Measurements from ENCODE around the gene COL5A2. TPM values are rescaled to one million over a fixed set of nuclear protein-coding genes. Genes with fewer than 3 reads are reported as not detected.

COL5A2 gene
- total and polyA plus RNA-seq, 2 donors (not counting 3 experiments of a cell fraction or from before 2014, with no cell fraction given) = 47.4 to 123 TPM

- intact Hi-C loops (cut with micrococcal nuclease) (no loop called here), dilution Hi-C loops (cut with MboI; ENCODE audit: extremely low pct_ligation_motif_present, low sequenced_read_pairs) (no loop called here)
- H3K27me3 ChIP-seq (ENCODE audit: control insufficient read depth in 2 of 2, insufficient read depth in 2 of 2, low read length in 2 of 2) = no peaks in the 10 kb centered on the region
- H2AFZ ChIP-seq (ENCODE audit: low read depth, low read length) = no peak overlapping the region
- H3K9me1 ChIP-seq (replicated peaks; ENCODE audit: control insufficient read depth, extremely low read depth, insufficient read depth, low read length) = no peaks in the 10 kb centered on the region
- peaks cover 5% of the 10 kb centered on the region for H3K79me2 ChIP-seq (ENCODE audit: control insufficient read depth, insufficient read depth, low read length)
- POLR2A ChIA-PET = no interaction called here
- FAIRE-seq (no peak), DNase-seq (ENCODE audit: low read depth, low spot score) (no peak)
- no peak overlapping the region for H3K4me3 ChIP-seq (replicated peaks in 1 of 3; ENCODE audit: insufficient read depth in 1 of 3, low read depth in 1 of 3, low read length in 3 of 3)
- H3K4me1 ChIP-seq (ENCODE audit: control insufficient read depth, extremely low read depth, insufficient read depth, low read length) = peaks cover 6% of the 10 kb centered on the region
- H3K9ac ChIP-seq (replicated peaks; ENCODE audit: extremely low read depth, insufficient read depth, low read length) = no peak overlapping the region
- CTCF ChIA-PET = interaction anchor here (1.0 kb wide), 1 partner anchor 34 kb away, joined by 3 read pairs; no protein-coding TSS in a partner anchor
- H3K4me2 ChIP-seq (ENCODE audit: insufficient read depth, low read length) = no peak overlapping the region
- TF ChIP-seq JUN (IDR thresholded peaks at IDR 0.05; ENCODE audit: borderline replicate concordance, insufficient read depth, insufficient read length, low read depth) (no peak), POLR2A (IDR thresholded peaks at IDR 0.05; ENCODE audit: low read depth, low read length) (no peak), FOS (IDR thresholded peaks at IDR 0.05; ENCODE audit: borderline replicate concordance, insufficient read depth, low read length) (no peak), MAX (IDR thresholded peaks at IDR 0.05; ENCODE audit: insufficient read depth, insufficient read length) (no peak), MYC (IDR thresholded peaks at IDR 0.05; ENCODE audit: low read depth, low read length) (no peak), POLR2AphosphoS5 (IDR thresholded peaks at IDR 0.05; ENCODE audit: insufficient read depth, low read depth, low read length) (no peak)
- H3K36me3 ChIP-seq (ENCODE audit: control insufficient read depth in 2 of 2, extremely low read depth in 1 of 2, insufficient read depth in 2 of 2, low read length in 2 of 2) = no peaks in the 10 kb centered on the region
- H4K20me1 ChIP-seq (replicated peaks; ENCODE audit: control insufficient read depth, extremely low read depth, insufficient read depth, low read length) = no peaks in the 10 kb centered on the region
- no peak overlapping the region for H3K27ac ChIP-seq (ENCODE audit: insufficient read depth, low read depth, low read length)
- no peaks in the 10 kb centered on the region for H3K9me3 ChIP-seq (replicated peaks; ENCODE audit: control insufficient read depth, insufficient read depth, low read length)
- BruUV-seq (replicated peaks) = no TSS peak
These were observed 3.6 kb upstream of the COL5A2 start for GRCh38 chr2:189183170-189183569.

- intact Hi-C loops (cut with micrococcal nuclease) (no loop called here), dilution Hi-C loops (cut with MboI; ENCODE audit: extremely low pct_ligation_motif_present, low sequenced_read_pairs) (no loop called here)
- TF ChIP-seq MAX (IDR thresholded peaks at IDR 0.05; ENCODE audit: insufficient read depth, insufficient read length) (no peak), MYC (IDR thresholded peaks at IDR 0.05; ENCODE audit: low read depth, low read length) (no peak), CTCF (IDR thresholded peaks at IDR 0.05; ENCODE audit: extremely low read depth in 1 of 2, insufficient read depth in 1 of 2, low read depth in 1 of 2, low read length in 2 of 2) (no peak), EZH2 (IDR thresholded peaks at IDR 0.05; ENCODE audit: borderline replicate concordance, low read depth, low read length, severe bottlenecking) (no peak), GATA2 (IDR thresholded peaks at IDR 0.05; ENCODE audit: insufficient read depth, insufficient read length, low read depth, low read length) (no peak), POLR2AphosphoS5 (IDR thresholded peaks at IDR 0.05; ENCODE audit: insufficient read depth, low read depth, low read length) (no peak), POLR2A (IDR thresholded peaks at IDR 0.05; ENCODE audit: low read depth, low read length) (no peak), JUN (IDR thresholded peaks at IDR 0.05; ENCODE audit: borderline replicate concordance, insufficient read depth, insufficient read length, low read depth) (no peak), FOS (IDR thresholded peaks at IDR 0.05; ENCODE audit: borderline replicate concordance, insufficient read depth, low read length) (no peak)
- Histone ChIP-seq H3K9me3 (replicated peaks; ENCODE audit: control insufficient read depth, insufficient read depth, low read length) (no peaks in the 10 kb centered on the region), H3K4me1 (ENCODE audit: control insufficient read depth, extremely low read depth, insufficient read depth, low read length) (peaks cover 15% of the 10 kb centered on the region), H3K27me3 (ENCODE audit: control insufficient read depth in 2 of 2, insufficient read depth in 2 of 2, low read length in 2 of 2) (no peaks in the 10 kb centered on the region), H4K20me1 (replicated peaks; ENCODE audit: control insufficient read depth, extremely low read depth, insufficient read depth, low read length) (no peaks in the 10 kb centered on the region), H3K9me1 (replicated peaks; ENCODE audit: control insufficient read depth, extremely low read depth, insufficient read depth, low read length) (no peaks in the 10 kb centered on the region), H3K9ac (replicated peaks; ENCODE audit: extremely low read depth, insufficient read depth, low read length) (no peak overlapping the region), H3K27ac (ENCODE audit: insufficient read depth, low read depth, low read length) (no peak overlapping the region), H3K79me2 (ENCODE audit: control insufficient read depth, insufficient read depth, low read length) (peaks cover 18% of the 10 kb centered on the region), H3K4me2 (ENCODE audit: insufficient read depth, low read length) (no peak overlapping the region), H2AFZ (ENCODE audit: low read depth, low read length) (no peak overlapping the region), H3K4me3 (replicated peaks in 1 of 3; ENCODE audit: insufficient read depth in 1 of 3, low read depth in 1 of 3, low read length in 3 of 3) (no peak overlapping the region), H3K36me3 (ENCODE audit: control insufficient read depth in 2 of 2, extremely low read depth in 1 of 2, insufficient read depth in 2 of 2, low read length in 2 of 2) (no peaks in the 10 kb centered on the region)
- ChIA-PET POLR2A (no interaction called here), CTCF (no interaction called here)
- FAIRE-seq = no peak
- BruUV-seq (replicated peaks) = no TSS peak
- DNase-seq (ENCODE audit: low read depth, low spot score) = no peak
These were observed 2.1 kb upstream of the COL5A2 start for GRCh38 chr2:189181706-189182105.

Measured in endothelial cell of umbilical vein (primary cell).